HG02970 (cell line): ENCODE measurements around the gene AP1G1.
"Not testable (repeated sequence)": the region's sequence is repeated elsewhere in the genome, so short reads cannot be mapped to it uniquely, and the experiment has no call there.

Experiments
- ATAC-seq: cut with Tn5 transposase; IDR thresholded peaks from one replicate; pipeline ENCODE4 v1.9.1; 2021; ENCODE audit warnings: mild to moderate bottlenecking, moderate library complexity, moderate number of reproducible peaks; ENCODE audit not compliant: unreplicated experiment, low FRiP score

Gene AP1G1

DNA sequence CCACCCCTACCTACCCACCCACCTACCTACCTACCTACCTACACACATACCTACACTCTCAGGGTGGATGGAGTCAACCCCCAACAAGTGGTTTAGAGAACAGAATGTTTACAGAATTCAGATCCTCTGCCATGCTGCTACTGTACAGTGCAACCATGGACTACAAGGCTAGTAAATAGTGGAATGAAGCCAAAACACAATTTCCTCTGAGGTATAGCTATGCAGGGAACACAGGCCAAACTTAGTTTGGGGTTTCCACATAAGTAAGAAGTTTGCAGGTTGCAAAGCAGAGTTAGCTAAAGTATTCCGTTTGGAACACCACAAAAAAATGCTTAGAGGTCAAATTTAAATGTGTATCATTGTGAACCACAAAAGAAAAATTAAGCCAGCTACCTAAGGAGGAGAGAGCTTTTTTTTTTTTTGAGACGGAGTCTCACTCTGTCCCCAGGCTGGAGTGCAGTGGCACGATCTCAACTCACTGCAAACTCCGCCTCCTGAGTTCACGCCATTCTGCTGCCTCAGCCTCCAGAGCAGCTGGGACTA lies 2.7 kb upstream of the AP1G1 start:
- no peak for ATAC-seq

DNA sequence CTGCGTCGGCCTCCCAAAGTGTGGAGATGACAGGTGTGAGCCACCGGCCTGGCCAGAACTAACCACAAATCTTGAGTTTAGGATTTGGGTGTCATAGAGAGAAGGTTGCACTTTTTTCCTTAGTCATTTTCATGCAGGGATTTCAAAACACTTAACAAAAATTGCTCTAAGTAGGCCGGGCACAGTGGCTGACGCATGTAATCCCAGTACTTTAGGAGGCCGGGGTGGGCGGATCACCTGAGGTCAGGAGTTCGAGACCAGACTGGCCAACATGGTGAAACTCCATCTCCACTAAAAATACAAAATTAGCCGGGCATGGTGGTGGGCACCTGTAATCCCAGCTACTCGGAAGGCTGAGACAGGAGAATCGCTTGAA lies 1.5 kb upstream of the AP1G1 start:
- not testable (repeated sequence) for ATAC-seq

DNA sequence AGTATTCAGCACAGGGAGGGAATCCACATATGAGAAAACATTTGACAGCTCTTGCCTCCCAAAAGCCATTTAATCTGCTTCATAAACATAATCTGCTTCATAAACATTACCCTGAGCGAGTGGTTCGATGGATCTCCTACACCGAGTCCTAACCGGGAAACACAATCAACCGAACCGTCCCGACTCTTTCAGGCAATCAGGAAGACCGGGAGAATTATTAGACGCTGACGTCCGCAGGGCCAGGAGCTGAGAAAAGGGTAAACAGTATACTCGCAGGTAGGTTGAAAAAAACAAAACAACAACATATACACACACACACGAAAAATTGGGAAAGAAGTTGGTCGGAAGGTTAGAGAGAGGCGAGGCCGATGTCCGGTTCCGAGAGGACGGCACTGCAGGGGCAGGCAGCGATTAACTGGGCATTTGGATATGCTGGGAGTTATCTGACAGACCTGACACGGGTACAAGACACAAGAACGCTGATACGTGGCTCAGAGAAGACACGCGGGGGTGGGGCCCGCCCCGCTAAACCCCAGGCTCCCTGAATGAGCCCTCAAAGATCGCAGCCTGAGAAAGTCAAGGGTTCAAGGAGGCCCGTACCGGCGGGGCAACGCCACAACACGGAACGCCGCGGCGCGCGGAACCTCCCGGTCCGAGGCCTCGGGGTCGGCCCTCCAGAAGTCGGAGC lies 585 bp downstream of the AP1G1 start:
- ATAC-seq, result peak; percentile 30

DNA sequence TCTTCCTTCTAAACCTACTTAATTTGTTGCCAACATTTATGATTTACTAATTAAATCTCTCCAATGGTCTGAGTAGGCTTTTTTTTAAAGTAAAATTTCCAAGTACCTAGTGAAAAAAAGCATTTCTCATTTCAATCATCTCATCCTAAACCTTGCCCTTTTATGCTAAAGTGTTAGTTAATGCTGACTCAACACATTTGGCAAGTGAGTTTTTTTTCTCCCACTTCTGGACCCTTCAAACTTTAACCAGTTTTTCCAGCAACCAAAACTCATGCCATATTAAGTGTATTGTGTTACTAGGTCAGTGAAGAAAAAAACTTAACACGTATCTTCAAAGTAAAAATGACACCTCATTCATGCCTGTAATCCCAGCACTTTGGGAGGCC lies 5.3 kb downstream of the AP1G1 start:
- no peak for ATAC-seq

DNA sequence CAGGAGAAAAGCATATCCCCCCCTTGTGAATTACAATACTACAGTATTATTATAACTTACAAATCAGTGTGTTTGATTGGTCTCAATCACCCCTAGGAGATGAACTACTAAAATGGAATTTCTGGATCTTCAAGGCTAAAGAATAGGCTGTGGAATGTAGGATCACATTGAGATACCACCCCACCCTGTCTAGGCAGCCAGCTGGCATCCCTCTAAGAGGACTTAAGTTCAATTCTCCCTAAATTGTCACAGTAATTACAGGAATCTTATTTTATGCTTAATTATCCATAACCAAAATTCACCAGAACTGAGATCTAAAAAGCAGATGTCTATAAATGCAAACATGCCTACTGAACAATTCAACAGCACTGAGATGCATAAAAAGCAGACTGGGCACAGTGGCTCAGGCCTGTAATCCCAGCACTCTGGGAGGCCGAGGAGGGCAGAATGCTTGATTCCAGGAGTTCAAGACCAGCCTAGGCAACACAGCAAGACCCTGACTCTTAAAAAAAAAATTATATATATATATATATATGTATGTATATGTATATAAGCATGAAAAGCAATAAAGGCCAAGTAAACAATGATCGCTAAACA lies 12.0 kb downstream of the AP1G1 start:
- ATAC-seq, result no peak

DNA sequence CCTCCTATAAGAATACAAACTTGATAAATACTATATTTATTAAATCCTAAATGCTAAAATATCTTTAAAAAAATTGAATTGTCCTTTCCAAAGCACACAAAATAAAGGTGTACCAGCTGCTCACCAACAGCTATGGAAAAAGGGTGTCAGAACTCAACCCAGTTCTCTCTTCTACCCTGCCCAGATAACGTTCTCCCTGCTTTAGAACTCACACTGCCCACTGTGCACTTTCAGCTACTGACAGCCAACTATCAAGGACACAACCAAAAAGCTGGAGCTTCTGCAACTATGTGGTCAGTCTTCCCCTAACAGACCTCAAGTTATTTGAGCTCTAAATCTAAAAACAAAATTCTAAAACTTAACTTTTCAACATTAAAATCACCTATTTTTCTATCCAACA lies 13.7 kb downstream of the AP1G1 start:
- ATAC-seq, result no peak

DNA sequence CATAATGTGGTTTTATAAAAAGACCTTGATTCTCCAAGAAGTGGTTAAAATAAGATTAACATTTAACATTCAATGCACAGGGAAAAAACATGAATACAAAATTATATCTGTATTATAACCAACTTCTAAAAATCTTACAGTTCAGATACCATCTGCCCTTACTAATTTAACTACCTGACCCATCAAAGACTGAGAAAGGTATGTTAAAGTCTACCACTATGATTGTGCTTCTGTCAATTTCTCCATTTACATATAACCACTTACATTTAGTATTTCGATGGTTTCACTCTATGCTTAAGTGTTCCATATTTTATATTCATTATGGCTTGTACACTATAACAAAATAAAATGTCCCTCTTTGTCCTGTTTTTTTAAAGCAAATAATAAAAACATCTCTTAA lies 14.6 kb downstream of the AP1G1 start:
- no peak for ATAC-seq

DNA sequence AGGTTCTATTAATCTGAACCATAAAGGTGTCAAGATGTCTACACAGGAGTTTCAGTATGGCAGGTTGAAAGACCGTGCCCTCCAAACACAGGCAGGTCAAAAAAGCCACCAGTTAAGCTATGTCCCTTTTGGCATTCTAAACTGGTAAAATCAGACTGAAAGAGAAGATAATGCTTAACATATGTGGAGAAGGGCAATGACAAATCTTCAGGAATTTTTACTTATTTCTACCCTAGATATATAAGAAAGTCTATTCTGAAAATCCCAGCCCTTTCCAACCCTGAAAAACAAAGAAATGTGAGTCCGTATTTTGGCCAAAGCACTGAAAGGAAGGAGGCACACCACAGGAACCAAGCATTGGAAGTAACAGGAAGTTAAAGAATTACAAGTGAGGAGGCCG lies 16.5 kb downstream of the AP1G1 start:
- no peak for ATAC-seq

DNA sequence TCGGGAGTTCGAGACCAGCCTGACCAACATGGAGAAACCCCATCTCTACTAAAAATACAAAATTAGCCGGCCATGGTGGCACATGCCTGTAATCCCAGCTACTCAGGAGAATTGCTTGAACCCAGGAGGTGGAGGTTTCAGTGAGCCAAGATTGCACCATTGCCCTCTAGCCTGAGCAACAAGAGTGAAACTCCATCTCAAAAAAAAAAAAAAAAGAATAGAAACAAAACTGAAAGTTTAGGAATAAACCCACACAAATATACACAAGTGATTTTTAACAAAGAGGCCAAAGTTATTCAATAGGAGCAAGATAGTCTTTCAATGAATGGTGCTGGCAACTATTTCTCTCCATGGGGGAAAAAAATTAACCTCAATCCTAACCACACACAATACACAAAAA lies 18.3 kb downstream of the AP1G1 start:
- not testable (repeated sequence) for ATAC-seq

DNA sequence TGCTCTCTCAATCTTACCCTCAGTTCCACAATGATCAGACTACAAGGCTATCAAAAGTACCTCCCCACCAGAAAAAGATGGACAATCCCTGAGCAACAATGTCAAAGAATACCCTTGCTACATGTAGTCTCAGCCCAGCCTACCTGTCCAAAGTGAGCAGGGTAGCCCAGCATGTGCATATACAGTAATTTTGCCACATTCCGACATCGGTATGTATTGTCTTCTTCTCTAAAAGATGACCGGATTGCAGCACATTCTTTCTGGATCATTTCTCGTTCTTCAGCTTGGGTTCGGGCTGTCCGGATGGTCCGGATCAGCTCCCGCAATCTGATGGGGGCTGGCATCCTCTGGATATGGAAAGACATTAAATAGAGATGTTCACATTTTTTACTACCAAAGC lies 19.5 kb downstream of the AP1G1 start:
- ATAC-seq, result no peak

DNA sequence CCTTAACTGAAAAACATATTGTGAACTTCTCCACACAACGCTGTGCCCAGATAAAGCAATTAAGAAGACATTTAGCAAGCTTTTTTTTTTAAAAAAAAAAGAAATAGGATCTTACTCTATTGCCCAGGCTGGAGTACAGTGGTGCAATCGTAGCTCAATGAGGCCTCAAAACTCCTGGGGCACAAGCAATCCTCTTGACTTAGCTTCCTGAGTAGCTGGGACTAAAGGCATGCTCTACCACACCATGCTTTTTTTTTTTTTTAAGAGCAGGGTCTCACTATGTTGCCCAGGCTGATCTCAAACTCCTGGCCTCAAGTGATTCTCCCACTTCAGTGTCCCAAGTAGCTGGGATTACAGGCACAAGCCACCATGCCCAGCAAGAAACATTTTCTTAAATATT lies 20.1 kb downstream of the AP1G1 start:
- ATAC-seq, result no peak

DNA sequence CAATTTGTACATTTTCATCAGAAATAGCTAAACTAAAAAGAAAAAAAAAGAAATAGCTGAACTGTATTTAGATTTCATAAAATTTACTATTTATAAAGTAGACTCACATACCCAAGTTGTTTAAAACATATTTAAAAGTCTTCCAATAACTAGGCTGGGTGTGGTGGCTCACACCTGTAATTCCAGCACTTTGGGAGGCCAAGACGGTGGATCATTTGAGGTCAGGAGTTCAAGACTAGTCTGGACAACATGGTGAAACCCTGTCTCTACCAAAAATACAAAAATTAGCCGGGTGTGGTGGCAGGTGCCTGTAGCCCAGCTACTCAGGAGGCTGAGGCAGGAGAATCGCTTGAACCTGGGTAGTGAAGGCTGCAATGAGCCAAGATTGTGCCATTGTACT lies 23.5 kb downstream of the AP1G1 start:
- not testable (repeated sequence) for ATAC-seq

DNA sequence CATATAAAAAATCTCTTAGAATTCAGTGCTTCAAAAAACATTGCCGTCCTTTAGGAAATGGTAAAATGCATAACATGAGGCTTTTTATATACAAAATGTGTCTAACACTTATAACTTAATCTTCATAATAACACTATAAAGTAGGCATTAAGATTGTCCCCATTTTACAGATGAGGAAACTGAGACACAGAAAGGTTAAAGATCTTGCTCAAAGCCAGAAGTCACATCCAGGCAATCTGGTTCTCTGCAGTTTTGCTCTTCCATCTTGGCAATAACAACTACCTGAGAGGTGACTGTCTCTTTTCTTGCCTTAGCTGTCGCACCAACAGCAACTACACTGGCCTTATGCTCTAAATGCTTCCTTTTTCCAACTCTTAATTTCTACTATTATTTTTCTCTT lies 24.5 kb downstream of the AP1G1 start:
- ATAC-seq, result no peak

DNA sequence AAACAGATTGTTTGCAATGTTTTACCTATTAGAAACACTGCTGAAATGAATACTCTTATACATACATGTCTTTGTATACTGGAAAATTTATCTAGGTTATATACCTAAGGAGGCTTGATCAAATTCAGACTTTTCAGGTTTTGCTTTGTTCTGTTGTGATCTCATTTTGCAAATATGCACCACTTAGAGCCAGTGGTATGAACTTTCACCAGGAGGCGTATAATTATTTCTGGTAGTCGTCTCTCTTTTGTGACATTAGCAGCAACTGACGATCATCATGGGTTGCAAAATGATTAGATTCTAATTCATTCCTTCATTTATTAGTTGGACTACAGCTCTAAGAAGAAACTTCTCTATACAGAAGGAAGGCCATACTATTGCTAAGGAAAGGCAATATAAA lies 26.9 kb downstream of the AP1G1 start:
- ATAC-seq, result no peak

DNA sequence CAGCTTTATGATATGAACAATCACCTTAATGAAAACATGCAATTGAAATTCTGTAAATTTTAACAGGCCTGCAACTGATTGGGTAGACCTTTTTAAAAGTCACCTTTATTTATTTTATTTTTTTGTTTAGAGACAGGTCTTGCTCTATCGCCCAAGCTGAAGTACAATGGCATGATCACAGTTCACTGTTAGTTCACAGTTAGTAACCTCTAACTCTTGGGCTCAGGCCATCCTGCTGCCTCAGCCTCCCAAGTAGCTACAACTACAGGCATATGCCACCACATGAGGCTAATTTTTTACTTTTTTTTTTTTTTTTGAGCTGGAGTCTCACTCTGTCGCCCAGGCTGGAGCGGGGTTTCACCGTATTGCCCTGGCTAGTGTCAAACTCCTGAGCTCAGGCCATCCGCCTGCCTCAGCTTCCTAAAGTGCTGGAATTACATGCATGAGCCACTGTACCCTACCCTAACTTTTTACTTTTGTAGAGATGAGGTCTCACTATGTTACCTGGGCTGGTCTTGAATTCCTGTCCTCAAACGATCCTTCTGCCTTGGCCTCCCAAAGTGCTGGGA lies 28.0 kb downstream of the AP1G1 start:
- ATAC-seq, result no peak

DNA sequence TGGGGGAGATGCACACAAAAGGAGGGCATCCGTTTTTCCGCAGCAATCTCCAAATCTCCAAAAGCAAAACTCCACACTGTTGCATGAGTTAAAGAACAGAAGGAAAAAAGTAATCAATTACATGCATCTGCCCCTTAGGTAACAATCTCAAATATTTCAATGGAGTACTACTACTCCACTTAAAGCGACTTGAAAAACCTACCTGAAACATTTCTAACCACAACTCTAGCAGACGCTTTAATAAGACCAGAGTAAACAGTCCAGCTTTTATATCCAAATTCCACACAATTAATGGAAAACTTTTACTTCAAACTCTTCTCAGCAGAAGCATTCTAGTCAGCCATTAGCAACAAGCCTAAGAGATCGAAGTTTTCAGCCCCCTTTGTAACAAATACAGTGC lies 29.9 kb downstream of the AP1G1 start:
- ATAC-seq, result no peak

DNA sequence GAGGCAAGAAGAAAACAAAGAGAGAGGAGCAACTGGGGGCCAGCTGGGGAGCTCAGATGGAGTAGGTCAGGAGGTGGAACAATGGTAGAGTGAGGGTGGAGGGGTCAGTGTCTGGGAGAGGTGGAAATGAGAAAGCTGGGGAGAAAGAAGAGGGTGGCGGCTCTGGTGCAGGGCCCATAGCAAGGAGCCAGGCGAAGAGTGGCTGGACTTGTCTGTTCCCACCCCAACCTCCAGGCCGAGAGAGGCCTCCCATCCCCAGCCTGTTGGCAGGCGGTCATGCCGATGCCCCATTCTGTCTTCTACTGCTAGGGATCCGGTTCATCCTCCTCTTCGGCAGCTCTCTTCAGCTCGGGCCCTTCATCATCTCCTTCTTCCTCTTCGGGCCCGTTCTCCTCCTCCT lies 31.3 kb downstream of the AP1G1 start:
- ATAC-seq, result no peak

DNA sequence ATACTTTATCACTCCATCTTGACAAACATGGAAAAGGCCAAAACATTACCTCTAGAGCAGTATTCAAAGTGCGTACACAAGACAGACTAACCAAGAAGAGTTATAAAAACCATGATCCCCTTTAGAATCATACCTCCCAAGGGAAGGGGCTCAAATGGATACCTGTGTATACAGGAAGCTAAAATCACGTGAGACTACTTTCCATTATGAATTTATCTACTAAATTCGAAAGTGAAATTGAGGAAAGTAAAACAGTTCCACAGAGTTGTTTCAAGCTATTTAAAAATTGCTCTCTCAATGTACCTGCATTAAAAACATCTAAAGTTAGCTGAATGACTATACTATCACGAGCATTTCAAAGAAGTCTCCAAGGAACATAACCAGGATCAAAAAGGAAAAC lies 32.7 kb downstream of the AP1G1 start:
- no peak for ATAC-seq

DNA sequence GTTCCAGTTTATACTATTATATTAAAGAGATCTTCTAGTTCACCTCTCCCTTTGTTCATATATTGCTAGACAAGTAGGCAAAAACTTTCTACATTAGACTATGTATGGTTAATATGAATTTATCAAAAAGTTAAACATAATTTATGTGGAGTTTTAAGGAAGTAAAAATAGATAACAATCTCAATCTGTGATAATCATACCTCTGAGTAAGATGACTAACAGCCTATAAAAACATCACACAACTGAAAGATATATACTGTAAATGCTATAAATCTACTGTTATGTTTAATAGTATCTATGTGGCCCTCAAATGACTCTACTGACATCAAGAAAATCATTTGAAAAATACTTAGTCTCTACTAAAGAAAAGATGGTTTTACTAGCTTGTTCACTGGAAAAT lies 37.1 kb downstream of the AP1G1 start:
- ATAC-seq, result no peak

DNA sequence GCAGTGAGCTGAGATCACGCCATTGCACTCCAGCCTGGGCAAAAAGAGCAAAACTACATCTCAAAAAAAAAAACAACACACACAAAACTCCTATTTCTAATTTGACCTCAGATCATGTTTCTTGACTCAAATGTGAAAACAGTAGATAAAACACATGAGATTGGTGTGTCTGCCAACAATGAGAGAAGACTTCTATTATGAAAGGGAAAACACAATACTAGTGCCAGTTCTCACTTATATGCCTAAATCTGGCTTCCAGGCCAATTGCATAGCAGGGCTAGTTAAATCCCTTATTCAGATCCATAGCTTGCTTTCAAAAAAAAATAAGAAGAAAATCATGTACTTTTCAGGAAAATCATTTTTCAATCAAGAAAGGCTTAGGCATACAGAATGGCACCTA lies 39.4 kb downstream of the AP1G1 start:
- ATAC-seq, result no peak

DNA sequence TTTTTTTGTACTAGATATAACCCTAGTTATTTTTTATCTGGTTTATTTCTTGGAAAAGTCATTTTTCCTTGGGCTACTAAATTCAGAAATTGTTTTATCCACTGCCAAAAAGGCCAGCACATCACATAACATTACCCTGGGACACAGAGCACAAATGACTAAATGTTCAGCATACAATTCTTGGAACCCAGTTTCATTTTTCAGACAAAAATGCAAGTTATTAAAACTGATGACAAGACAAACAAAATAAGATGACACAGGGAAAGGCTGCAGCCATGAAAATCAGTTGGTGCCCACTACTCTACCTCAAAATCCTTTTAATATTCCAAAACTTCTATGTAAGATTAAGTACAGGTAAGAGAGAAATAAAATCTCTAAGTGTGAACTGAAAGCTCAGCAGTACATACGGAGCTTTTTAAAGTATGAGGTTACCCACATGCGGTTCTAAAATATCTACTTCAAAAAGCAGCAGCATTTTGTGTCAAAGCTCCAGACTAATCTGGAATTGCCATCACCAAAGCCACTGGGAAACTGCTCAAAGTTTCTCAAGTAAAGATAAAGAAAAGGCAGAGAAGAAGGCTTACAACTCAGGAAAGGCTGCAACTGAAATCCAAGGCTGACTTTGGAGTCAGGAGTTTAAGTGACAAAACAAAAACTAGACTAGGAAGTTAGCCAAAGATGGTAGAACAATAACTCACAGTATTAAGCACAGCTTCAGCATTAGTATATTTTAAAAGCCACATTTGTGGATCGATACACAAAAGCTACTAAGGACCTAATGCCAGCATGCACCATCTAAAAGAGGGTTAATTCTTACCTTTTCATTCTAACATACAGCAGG lies 41.4 kb downstream of the AP1G1 start:
- ATAC-seq, result no peak
